Renal pelvis (tissue), 4 donors: ENCODE measurements around the gene LHX1. TPM values are rescaled to one million over a fixed set of nuclear protein-coding genes. Genes with fewer than 3 reads are reported as not detected.

Source experiments
- DNase-seq: peaks from one replicate; pipeline ENCODE4 v3.0.0-alpha.2; 2013
- polyA plus RNA-seq, 3 donors: library from polyadenylated mRNA; unstranded; fragments of 120-200 nt; gene quantifications; one replicate each; pipeline ENCODE4 v1.2.1, GENCODE V29; 2013; ENCODE audit not compliant: insufficient read length in 3 of 3

LHX1 gene
- polyA plus RNA-seq, 3 donors: 116 to 141 (median 130) TPM

- no peak for DNase-seq
Observed at GRCh38 chr17:36919407-36919968, 17.8 kb upstream of the LHX1 start.

GRCh38 chr17:36920032-36921005 lies 17.0 kb upstream of the LHX1 start:
- no peak for DNase-seq

GRCh38 chr17:36921095-36921851 lies 16.0 kb upstream of the LHX1 start:
- DNase-seq: no peak

- DNase-seq: no peak
Observed at GRCh38 chr17:36922175-36922574, 15.1 kb upstream of the LHX1 start.

GRCh38 chr17:36923814-36924221 lies 13.5 kb upstream of the LHX1 start:
- DNase-seq: no peak

GRCh38 chr17:36926226-36926625 lies 11.0 kb upstream of the LHX1 start:
- DNase-seq: no peak

GRCh38 chr17:36926701-36927100 lies 10.6 kb upstream of the LHX1 start:
- DNase-seq: no peak

GRCh38 chr17:36928471-36929345 lies 8.6 kb upstream of the LHX1 start:
- DNase-seq: no peak

- DNase-seq: no peak
Observed at GRCh38 chr17:36929851-36930582, 7.3 kb upstream of the LHX1 start.

GRCh38 chr17:36930583-36930900 lies 6.7 kb upstream of the LHX1 start:
- no peak for DNase-seq

GRCh38 chr17:36931096-36931696 lies 6.1 kb upstream of the LHX1 start:
- DNase-seq: no peak

GRCh38 chr17:36931697-36932382 lies 5.4 kb upstream of the LHX1 start:
- DNase-seq: no peak

- DNase-seq: no peak
Observed at GRCh38 chr17:36932383-36932693, 4.9 kb upstream of the LHX1 start.

GRCh38 chr17:36932694-36933511 lies 4.4 kb upstream of the LHX1 start:
- DNase-seq: no peak

GRCh38 chr17:36933512-36934143 lies 3.6 kb upstream of the LHX1 start:
- no peak for DNase-seq

GRCh38 chr17:36934144-36934691 lies 3.1 kb upstream of the LHX1 start:
- no peak for DNase-seq

GRCh38 chr17:36934692-36935630 lies 2.3 kb upstream of the LHX1 start:
- no peak for DNase-seq
